HEK293 (cell line): ENCODE results near the gene BORCS5.

Experiments used
- CTCF ChIP-seq: fragments of 450-650 bp; formaldehyde crosslinking; IDR thresholded peaks from 2 replicates; pipeline ENCODE4 v1.5.1; 2016; ENCODE audit warnings: missing biosample characterization, missing genetic modification characterization
- ZNF121 ChIP-seq: fragments of 450-650 bp; formaldehyde crosslinking; IDR thresholded peaks from 2 replicates; pipeline ENCODE4 v1.5.1; 2016; ENCODE audit warnings: missing biosample characterization, missing genetic modification characterization
- ZNF426 ChIP-seq: fragments of 450-650 bp; formaldehyde crosslinking; IDR thresholded peaks from 2 replicates; pipeline ENCODE4 v1.5.1; 2017; ENCODE audit warnings: missing biosample characterization, missing genetic modification characterization, mild to moderate bottlenecking, inconsistent platforms, moderate library complexity
- ZNF768 ChIP-seq: fragments of 450-650 bp; formaldehyde crosslinking; IDR thresholded peaks from 2 replicates; pipeline ENCODE4 v1.5.1; 2018; ENCODE audit warnings: missing biosample characterization, mild to moderate bottlenecking, missing genetic modification characterization

- TF ChIP-seq ZNF768 (tag by site-specific recombination): no peak
- no peak for TF ChIP-seq CTCF (tag by site-specific recombination)
- no peak for TF ChIP-seq ZNF426
- TF ChIP-seq ZNF121: no peak
Measured at GRCh38 chr12:12467264-12467663, 110.4 kb downstream of the BORCS5 start.
